HAP-1 (cell line): ENCODE measurements around the gene AKAP7.
A peak's percentile ranks its signal among the peaks of the same experiment; 100 is the strongest.

ENCODE experiments used
- DNase-seq, 2 experiments: peaks; one replicate each; pipeline ENCODE4 v3.0.0-alpha.2; 2016 to 2020; ENCODE audit warnings: low spot score in 2 of 2
- H3K27me3 ChIP-seq: fragments of 250-450 bp; sonication (Bioruptor Pico); 2 replicates; pipeline ENCODE4 v1.5.1; 2020; ENCODE audit warnings: low read depth, mild to moderate bottlenecking, moderate library complexity
- H3K36me3 ChIP-seq: fragments of 250-450 bp; sonication (Bioruptor Pico); replicated peaks from 2 replicates; pipeline ENCODE4 v1.5.1; 2020; ENCODE audit warnings: mild to moderate bottlenecking
- H3K4me1 ChIP-seq: fragments of 250-450 bp; sonication (Bioruptor Pico); 2 replicates; pipeline ENCODE4 v1.5.1; 2020; ENCODE audit warnings: mild to moderate bottlenecking
- H3K4me3 ChIP-seq: fragments of 250-450 bp; sonication (Bioruptor Pico); 2 replicates; pipeline ENCODE4 v1.5.1; 2020; ENCODE audit warnings: mild to moderate bottlenecking, moderate library complexity
- H3K9me3 ChIP-seq: fragments of 250-450 bp; sonication (Bioruptor Pico); 2 replicates; pipeline ENCODE4 v1.5.1; 2020; ENCODE audit warnings: mild to moderate bottlenecking, moderate library complexity
- in situ Hi-C: fragments of 300-500 bp; cut with MboI; formaldehyde crosslinking; loops from 3 replicates; pipeline ENCODE4 v1.14.3; 2020; ENCODE audit warnings: low sequenced_read_pairs, inconsistent platforms, mixed read lengths

Gene AKAP7

GRCh38 chr6:131225127-131225526, 89.9 kb downstream of the AKAP7 start:
- in situ Hi-C loops: no loop called here
- no peak for DNase-seq
- no peaks in the 10 kb centered on the region for H3K9me3 ChIP-seq
- no peaks in the 10 kb centered on the region for H3K27me3 ChIP-seq
- H3K4me1 ChIP-seq: peaks cover 3% of the 10 kb centered on the region; the same call in 1 of the 2 replicates
- H3K4me3 ChIP-seq: no peak overlapping the region
- no peaks in the 10 kb centered on the region for H3K36me3 ChIP-seq

DNA sequence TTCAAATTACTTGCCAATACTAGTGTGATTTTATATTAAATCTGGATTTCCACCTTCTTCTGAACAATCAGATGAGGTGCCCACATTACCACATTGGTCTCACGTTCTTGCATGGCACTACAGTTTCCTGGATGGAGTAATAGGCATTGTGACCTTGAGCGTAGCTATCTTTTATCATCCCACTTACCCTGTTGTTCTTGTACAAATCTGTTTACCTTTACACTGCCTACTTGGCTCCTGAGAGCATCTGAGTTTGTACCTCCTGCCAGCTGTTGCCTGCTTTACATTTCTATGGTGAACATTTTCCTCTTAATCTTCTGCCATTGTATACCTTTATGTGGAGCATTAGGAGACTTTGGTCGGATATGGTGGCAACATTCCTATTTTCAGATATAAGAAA, 90.7 kb downstream of the AKAP7 start:
- Histone ChIP-seq H3K36me3 (no peaks in the 10 kb centered on the region), H3K27me3 (no peaks in the 10 kb centered on the region), H3K9me3 (no peaks in the 10 kb centered on the region), H3K4me1 (peaks cover 3% of the 10 kb centered on the region; the same call in 1 of the 2 replicates), H3K4me3 (no peak overlapping the region)
- in situ Hi-C loops: no loop called here
- DNase-seq: peak; percentile 11 to 18

GRCh38 chr6:131226459-131227157, 91.3 kb downstream of the AKAP7 start:
- DNase-seq: no peak
- Histone ChIP-seq H3K27me3 (no peaks in the 10 kb centered on the region), H3K9me3 (no peaks in the 10 kb centered on the region), H3K4me3 (no peak overlapping the region), H3K4me1 (peaks cover 3% of the 10 kb centered on the region; the same call in 1 of the 2 replicates), H3K36me3 (no peaks in the 10 kb centered on the region)
- in situ Hi-C loops: no loop called here

GRCh38 chr6:131227158-131227543, 91.9 kb downstream of the AKAP7 start:
- Histone ChIP-seq H3K27me3 (no peaks in the 10 kb centered on the region), H3K9me3 (no peaks in the 10 kb centered on the region), H3K4me3 (no peak overlapping the region), H3K4me1 (peaks cover 4% of the 10 kb centered on the region), H3K36me3 (no peaks in the 10 kb centered on the region)
- in situ Hi-C loops: no loop called here
- no peak for DNase-seq

DNA sequence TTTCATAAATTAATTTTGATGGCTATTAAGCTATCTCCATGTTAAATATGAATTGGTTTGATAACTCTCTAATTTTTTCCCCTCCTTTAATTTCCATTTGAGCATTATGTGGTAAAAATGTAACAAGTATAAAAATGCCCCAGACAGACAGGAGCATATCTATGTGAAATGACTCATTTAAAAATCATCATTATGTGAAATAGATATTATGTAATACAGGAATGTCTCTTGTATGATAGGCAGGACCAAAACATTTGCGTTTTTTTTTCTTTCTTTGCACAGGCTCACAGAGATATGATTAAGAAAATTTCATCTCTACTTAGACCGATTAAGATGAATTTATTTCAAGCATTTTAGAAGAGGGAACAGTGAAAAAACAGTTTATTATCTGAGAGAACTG, 95.8 kb downstream of the AKAP7 start:
- H3K9me3 ChIP-seq: no peaks in the 10 kb centered on the region
- DNase-seq: no peak
- H3K4me1 ChIP-seq: peaks cover 6% of the 10 kb centered on the region
- in situ Hi-C loops: no loop called here
- no peaks in the 10 kb centered on the region for H3K36me3 ChIP-seq
- no peak overlapping the region for H3K4me3 ChIP-seq
- no peaks in the 10 kb centered on the region for H3K27me3 ChIP-seq

GRCh38 chr6:131231891-131232290, 96.6 kb downstream of the AKAP7 start:
- Histone ChIP-seq H3K4me1 (peaks cover 3% of the 10 kb centered on the region), H3K4me3 (no peak overlapping the region), H3K27me3 (no peaks in the 10 kb centered on the region), H3K9me3 (no peaks in the 10 kb centered on the region), H3K36me3 (no peaks in the 10 kb centered on the region)
- in situ Hi-C loops: no loop called here
- no peak for DNase-seq

DNA sequence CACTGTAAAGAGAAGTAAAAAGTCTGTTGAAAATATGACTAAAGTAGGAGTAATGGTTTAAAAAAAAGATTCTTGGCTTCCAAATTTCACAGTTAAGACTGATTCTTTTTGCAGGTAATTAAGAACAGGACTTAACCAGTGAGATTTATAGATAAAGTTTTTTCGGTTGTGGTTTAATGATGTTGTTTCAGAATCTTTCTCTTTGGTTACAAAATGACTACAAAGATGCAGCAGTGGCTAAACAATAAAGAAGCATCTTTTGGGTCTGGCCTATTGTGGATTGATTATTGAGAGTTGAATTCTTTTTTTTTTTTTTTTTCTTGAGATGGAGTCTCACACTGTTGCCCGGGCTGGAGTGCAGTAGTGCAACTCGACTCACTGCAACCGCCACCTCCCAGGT, 109.7 kb downstream of the AKAP7 start:
- Histone ChIP-seq H3K36me3 (no peaks in the 10 kb centered on the region), H3K27me3 (no peaks in the 10 kb centered on the region), H3K9me3 (no peaks in the 10 kb centered on the region), H3K4me1 (no peaks in the 10 kb centered on the region), H3K4me3 (no peak overlapping the region)
- in situ Hi-C loops: no loop called here
- DNase-seq: no peak

DNA sequence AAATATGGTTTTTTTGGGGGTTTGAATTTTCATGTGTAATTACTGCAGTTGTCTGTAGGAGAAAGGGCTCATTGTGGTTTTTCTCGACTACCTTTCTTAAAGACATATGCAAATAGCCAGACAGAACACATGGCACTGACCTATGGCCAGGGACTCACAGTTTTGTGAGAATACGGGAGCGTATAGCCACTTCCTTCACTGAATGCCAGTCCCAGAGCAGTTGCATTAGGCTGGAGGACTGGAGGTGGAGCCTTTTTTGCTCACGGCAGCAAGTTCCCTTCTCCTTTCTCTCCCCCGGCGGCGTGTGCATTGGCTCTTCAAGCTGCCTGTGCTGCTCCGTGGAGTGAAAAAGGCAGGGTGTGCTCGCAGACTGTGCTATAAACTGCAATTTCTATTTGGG, 114.9 kb downstream of the AKAP7 start:
- Histone ChIP-seq H3K4me1 (no peaks in the 10 kb centered on the region), H3K4me3 (no peak overlapping the region), H3K36me3 (no peaks in the 10 kb centered on the region), H3K27me3 (no peaks in the 10 kb centered on the region), H3K9me3 (no peaks in the 10 kb centered on the region)
- in situ Hi-C loops: no loop called here
- DNase-seq: peak; percentile 13 to 32

GRCh38 chr6:131250936-131251335, 115.7 kb downstream of the AKAP7 start:
- H3K4me3 ChIP-seq: no peak overlapping the region
- no peaks in the 10 kb centered on the region for H3K27me3 ChIP-seq
- in situ Hi-C loops: no loop called here
- no peaks in the 10 kb centered on the region for H3K36me3 ChIP-seq
- no peaks in the 10 kb centered on the region for H3K4me1 ChIP-seq
- no peak for DNase-seq
- no peaks in the 10 kb centered on the region for H3K9me3 ChIP-seq

- Histone ChIP-seq H3K9me3 (no peaks in the 10 kb centered on the region), H3K4me1 (no peaks in the 10 kb centered on the region), H3K4me3 (no peak overlapping the region), H3K36me3 (no peaks in the 10 kb centered on the region), H3K27me3 (no peaks in the 10 kb centered on the region)
- no peak for DNase-seq
- in situ Hi-C loops: no loop called here
Measured at GRCh38 chr6:131251590-131252199, 116.4 kb downstream of the AKAP7 start.

DNA sequence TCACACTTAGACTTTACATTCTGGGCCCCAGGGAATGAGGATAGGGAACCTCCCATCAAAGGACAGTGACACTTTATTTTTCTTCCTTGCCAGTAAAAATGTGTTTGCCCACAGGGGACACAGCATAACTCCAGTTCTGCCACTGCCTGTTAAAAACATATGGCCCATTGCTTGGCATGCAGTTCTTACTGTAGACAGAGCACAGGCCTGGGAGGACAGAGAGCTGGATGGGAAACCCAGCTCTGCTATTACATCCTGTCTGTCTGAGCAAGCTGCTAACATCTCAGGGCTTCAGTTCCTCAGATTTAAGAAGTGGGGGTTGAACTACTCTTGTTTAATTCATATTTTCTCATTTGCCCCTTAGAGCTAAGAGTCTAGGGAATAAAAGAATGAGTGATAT, 120.2 kb downstream of the AKAP7 start:
- Histone ChIP-seq H3K36me3 (no peaks in the 10 kb centered on the region), H3K9me3 (no peaks in the 10 kb centered on the region), H3K4me3 (no peak overlapping the region), H3K27me3 (no peaks in the 10 kb centered on the region), H3K4me1 (no peaks in the 10 kb centered on the region)
- in situ Hi-C loops: no loop called here
- DNase-seq: no peak

DNA sequence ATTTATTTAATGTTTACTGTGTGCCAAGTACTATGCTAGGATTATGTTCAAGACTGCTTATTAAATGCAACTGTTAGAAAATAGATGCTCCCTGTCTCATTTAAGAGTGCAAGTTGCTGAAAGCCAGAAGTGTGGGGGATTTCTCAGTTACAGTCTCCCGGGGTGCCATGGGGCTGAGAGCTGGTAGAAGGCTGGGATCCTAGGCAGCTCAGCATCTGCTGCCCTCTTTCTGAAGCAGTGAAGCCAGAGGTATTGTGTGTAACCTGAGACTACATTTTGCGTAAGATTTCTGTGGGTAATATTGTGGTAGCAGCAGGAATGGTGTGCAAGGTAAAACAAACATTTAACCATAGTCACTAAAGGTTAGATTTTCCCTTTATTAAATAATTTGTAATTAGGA, 120.6 kb downstream of the AKAP7 start:
- in situ Hi-C loops: no loop called here
- H3K36me3 ChIP-seq: no peaks in the 10 kb centered on the region
- no peak overlapping the region for H3K4me3 ChIP-seq
- no peaks in the 10 kb centered on the region for H3K27me3 ChIP-seq
- no peaks in the 10 kb centered on the region for H3K9me3 ChIP-seq
- DNase-seq: no peak
- H3K4me1 ChIP-seq: no peaks in the 10 kb centered on the region

- H3K36me3 ChIP-seq: no peaks in the 10 kb centered on the region
- in situ Hi-C loops: no loop called here
- no peaks in the 10 kb centered on the region for H3K4me1 ChIP-seq
Measured at GRCh38 chr6:131257104-131257503, 121.8 kb downstream of the AKAP7 start.

DNA sequence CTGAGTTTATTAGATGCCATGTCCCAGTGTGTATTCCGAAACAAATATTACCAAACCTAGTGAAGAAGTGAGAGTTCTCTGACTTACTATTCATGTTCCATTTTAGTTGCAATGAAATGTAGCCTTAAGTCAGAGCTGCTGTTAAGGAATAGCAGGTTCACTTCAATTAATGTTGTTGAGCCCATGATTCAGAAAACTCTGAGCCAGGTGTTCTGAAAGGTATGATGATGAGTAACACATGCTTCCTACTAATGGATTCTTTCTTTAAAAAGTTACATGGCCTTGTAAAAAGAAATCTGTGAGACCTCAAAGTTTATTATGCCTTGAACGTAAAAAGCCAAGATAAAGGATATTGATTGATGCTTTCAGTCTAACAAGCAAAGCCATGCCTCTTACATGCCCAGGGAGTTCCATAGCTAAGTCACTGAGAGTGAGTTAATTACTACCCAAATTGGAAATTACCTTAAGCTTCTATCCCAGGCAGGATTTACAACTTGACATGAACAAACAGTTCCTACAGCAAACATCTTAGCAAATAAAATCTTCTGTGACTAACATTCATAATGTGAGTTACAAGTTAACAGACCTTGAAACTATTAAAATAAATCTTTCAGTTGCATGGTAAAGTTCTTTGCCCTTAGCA, 122.9 kb downstream of the AKAP7 start:
- Histone ChIP-seq H3K27me3 (no peaks in the 10 kb centered on the region), H3K9me3 (no peaks in the 10 kb centered on the region), H3K36me3 (no peaks in the 10 kb centered on the region), H3K4me3 (no peak overlapping the region), H3K4me1 (no peaks in the 10 kb centered on the region)
- no peak for DNase-seq
- in situ Hi-C loops: no loop called here

More at GRCh38 chr6:131257104-131257503, 121.8 kb downstream of the AKAP7 start:
- no peak for DNase-seq
- Histone ChIP-seq H3K9me3 (no peaks in the 10 kb centered on the region), H3K4me3 (no peak overlapping the region), H3K27me3 (no peaks in the 10 kb centered on the region)
